Pons (tissue), 1 donor: Measurements from ENCODE around the gene SIPA1.
A peak's percentile ranks its signal among the peaks of the same experiment; 100 is the strongest.
"Not testable (repeated sequence)": the region's sequence is repeated elsewhere in the genome, so short reads cannot be mapped to it uniquely, and the experiment has no call there.

ENCODE experiments used
- DNase-seq: peaks from one replicate; pipeline ENCODE4 v3.0.0-alpha.2; 2016; ENCODE audit warnings: low spot score

The SIPA1 gene

GRCh38 chr11:65645710-65646109 lies 7.8 kb downstream of the SIPA1 start:
- DNase-seq, result no peak

GRCh38 chr11:65646288-65646957 lies 8.5 kb downstream of the SIPA1 start:
- DNase-seq, result no peak

DNA sequence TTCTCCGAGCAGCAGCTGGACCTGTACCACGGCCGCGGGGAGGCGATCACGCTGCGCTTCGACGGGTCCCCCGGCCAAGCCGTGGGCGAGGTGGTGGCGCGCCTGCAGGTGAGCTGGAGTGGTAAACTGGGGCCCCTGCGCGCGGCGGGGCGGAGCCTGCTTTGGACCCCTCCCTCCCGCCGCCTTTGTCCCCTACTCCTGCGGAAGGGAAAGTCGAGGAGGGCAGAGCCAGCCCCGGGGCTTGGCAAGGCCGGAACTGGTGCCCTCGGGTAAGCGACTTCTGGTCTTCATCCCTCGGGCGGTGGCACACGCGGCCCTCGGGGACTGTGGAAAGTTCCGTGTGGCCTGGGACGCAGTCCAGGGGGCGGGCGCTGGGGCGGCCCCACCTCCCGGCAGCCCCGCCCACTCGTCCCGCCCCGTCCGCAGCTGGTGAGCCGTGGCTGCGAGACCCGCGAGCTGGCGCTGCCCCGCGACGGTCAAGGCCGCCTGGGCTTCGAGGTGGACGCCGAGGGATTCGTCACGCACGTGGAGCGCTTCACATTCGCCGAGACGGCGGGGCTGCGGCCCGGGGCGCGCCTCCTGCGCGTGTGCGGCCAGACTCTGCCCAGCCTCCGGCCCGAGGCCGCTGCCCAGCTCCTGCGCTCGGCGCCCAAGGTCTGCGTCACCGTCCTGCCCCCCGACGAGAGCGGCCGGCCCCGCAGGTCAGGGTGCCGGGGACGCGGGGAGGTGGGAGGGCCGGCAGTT lies 9.2 kb downstream of the SIPA1 start:
- peak; percentile 40 for DNase-seq

DNA sequence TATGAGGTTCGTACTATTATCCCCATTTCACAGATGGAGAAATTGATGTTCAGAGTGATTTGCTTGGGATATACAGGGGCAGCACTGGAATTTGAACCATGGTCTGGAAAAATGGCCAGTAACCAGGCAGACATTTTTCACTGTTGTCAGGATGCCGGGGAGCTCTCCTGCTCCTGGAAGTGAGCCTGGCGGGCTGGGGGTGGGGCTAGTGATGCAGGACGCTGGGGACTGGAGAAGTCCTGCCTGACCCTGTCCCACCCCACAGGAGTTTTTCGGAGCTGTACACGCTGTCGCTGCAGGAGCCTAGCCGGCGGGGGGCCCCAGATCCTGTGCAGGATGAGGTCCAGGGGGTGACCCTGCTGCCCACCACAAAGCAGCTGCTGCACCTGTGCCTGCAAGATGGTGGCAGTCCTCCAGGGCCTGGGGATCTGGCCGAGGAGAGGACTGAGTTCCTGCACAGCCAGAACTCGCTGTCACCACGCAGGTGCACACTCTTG lies 11.1 kb downstream of the SIPA1 start:
- DNase-seq, result no peak

GRCh38 chr11:65649656-65650546 lies 12.0 kb downstream of the SIPA1 start:
- no peak for DNase-seq

DNA sequence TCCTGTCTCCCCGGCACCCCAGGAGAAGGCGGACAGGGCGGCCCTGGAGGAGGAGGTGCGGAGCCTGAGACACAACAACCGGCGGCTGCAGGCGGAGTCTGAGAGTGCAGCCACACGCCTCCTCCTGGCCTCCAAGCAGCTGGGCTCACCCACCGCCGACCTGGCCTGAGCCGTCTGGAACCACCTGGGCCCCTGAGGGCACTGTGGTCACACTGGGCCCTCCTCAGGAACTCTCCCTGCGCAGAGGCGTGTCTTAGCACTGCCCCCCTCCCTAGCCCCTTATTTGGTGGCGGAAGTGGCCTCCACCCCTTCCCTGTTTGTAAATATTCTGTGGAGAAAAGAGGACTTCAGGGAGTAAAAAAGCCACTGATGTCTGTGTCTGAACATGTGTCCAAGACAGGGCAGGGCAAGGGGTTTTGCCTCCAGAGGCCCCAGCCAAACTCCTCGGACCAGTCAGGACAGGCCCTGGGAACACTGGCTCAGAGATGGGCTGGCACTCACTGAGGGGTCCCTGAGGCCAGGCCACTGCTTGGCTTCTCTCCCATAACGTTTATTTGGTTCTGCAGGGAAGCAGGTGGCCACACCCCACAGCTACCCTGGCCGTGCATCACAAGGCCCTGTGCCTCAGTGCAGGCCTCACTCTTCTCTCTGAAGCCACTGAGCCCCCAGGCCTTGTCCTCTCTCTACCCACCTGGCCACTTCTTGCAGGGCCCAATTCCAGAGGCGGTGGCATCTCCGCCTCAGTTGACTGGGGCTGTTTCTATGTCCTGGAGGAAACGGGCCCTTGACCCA lies 12.8 kb downstream of the SIPA1 start:
- DNase-seq, result no peak

- no peak for DNase-seq
Measured at GRCh38 chr11:65651339-65651588, 13.4 kb downstream of the SIPA1 start.

- DNase-seq, result peak; percentile 45
Measured at GRCh38 chr11:65651589-65652510, 13.9 kb downstream of the SIPA1 start.

- DNase-seq, result peak; percentile 91
Measured at GRCh38 chr11:65652511-65653228, 14.8 kb downstream of the SIPA1 start.

DNA sequence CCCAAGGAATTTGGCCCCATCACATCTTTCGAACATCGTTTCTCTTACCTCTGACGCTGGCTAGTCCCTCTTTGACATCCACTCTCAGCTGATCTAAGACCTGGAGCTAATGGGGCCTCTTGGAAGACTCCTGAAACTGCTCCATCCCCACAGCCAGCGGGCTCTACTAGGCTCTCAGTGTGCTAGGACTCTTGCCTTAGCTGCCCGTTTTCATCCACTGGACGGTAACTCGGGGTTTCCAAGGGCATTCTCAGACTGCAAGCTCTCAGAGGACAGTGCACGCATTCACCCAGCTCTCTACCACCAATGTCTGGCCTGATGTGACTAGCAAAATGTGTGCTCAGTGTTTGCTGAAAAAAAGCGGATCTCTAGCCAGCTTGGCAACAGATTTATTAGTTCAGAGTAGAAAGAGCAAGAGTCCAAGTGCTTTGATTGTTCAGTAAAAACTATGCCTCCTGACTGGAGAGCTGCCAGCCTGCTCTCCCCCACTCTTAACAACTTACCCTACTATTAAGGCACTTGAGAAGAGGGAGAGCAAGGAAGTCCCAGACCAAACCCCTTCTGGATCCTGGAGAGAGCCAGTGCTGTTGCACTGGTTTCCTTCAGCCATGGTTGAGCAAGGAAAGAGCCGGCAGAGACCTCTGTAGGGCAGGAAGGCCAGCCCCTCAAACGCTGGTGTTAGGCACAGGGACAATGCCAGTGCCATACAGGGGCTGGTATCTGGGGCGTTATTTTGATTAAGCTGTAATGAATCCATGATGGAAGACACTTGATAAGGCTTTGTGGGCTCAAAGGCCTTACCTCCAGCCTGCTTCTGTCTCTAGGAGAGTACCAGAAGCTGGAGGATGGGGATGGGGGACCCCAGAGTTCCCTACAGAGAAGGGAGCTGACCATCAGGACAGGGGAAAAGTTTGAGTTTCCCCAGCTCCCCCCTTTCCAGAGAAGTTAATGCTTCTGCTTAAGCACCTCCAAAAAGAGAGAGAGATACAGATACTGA lies 15.6 kb downstream of the SIPA1 start:
- peak; percentile 62 for DNase-seq

- no peak for DNase-seq
Measured at GRCh38 chr11:65654375-65655349, 16.8 kb downstream of the SIPA1 start.

DNA sequence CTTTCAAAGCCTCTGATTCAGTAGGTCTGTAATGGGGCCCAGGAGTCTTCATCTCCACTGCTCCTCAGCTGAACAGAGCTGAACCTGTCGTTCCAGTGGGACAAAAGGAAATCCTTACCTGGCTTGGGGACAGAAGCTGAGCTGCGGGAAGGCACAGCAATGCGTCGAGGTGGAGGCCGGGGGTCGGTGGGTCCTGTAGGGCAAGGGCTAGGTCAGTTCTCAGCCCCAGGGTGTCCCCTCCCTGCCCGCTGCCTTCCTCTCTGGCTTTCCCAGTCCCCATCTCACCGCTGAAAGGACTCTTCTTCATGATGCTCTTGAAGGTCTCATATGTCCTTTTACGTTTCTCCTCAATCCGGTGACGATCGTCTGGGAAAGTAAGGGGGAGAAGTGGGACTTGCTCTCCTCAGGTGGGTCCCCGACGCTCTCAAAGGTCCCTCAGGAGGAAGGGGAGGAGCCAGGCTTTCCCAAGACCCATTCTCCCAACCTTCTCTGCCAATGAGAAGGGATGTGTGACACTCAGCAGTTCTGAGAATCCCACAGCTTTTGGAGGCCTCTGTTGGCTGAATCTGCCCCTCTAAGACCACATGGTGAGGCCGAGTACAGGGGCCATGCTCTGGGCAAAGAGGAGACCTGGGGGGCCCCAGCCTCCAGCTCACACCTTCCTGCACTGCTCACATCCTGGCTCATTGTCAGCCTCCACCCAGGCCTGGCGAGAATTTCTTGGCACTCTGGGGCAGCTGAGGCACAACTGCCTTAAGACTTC lies 17.9 kb downstream of the SIPA1 start:
- DNase-seq, result no peak

DNA sequence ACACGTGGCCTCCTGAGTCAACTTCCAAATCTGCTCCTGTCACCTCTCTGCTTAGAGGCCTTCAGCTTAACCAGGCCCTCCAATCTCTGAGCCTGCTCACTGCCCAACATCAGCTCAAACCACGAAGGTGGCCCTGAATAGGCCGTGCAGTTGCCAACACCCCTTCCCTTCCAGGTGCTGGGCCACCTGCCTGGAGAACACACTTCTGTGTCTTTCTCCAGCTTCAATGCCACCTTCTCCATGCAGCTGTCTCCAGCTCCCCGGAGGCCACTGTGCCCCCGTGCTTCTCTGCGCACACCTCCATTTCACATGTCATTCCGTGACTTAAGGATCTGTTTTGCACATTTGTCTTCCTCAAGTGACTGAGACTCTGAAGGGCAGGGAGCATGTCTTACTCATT lies 19.5 kb downstream of the SIPA1 start:
- DNase-seq, result no peak

DNA sequence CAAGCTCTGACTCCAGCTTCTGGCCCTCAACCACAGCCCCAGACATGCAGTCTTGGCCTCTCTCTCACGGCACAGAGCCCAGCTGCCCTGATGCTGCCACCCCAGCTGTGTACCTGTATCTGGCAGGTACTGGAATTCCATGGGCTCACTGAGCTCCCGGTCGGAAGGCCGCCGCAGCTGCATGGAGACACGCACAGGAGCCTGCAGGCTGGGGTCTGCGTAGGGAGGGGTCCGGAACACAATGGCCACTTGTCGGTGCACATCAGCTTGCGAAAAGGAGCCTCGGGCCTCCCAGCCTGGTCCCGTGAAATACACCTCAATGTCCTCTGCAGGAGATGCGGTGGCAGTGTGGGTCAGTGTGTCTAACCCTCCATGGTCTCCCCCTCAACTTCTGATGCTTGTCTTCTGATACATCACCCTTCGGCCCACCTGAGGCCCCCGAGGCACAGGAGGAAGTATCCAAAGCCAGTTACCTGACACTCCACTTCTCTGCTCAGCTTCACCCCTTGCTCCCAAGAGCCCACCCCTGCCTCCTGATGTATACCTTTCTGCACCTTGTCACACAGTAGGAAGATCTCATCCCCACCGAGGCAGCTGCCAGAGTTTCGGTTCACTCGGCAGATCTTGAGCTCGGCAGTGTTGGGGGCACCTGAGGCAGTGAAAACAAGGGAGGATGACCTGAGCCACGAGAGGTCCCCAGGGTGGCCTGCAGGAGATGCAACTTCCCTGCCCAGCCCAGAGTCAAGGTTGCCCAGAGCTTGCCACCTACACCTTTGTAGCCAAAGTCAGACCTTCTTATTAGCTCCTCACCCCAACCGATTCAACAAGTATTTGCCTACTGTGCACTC lies 20.5 kb downstream of the SIPA1 start:
- DNase-seq, result no peak

GRCh38 chr11:65660038-65660437 lies 22.1 kb downstream of the SIPA1 start:
- DNase-seq, result no peak

DNA sequence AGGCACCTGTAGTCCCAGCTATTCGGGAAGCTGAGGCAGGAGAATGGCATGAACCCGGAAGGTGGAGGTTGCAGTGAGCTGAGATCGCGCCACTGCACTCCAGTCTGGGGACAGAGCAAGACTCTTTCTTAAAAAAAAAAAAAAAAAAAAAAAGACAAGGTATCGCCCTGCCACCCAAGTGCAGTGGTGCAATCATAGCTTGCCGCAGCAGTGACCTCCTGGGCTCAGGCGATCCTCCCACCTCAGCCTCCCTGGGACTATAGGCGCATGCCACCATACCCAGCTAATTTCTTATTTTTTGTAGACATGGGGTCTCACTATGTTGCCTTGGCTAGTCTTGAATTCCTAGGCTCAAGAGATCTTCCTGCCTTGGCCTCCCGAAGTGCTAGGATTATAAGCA lies 23.0 kb downstream of the SIPA1 start:
- DNase-seq, result not testable (repeated sequence)
